Stomach (tissue), 9 donors: Measurements from ENCODE around the gene CCDC144A. TPM values are rescaled to one million over a fixed set of nuclear protein-coding genes. Genes with fewer than 3 reads are reported as not detected.
"Not testable (repeated sequence)": the region's sequence is repeated elsewhere in the genome, so short reads cannot be mapped to it uniquely, and the experiment has no call there.

ENCODE experiments used
- DNase-seq, 2 donors: peaks; one replicate each; pipeline versions ENCODE4 v3.0.0 to v3.0.0-alpha.2; 2013 to 2019
- H3K27ac ChIP-seq, 5 donors: fragments of 200-600 bp in 4 of 5; sonication (generic) in 4 of 5; one replicate each; pipeline ENCODE4 v1.5.1; 2013 to 2019; ENCODE audit warnings: mild to moderate bottlenecking in 1 of 5, moderate library complexity in 1 of 5
- H3K27me3 ChIP-seq, 3 donors: fragments of 200-600 bp; sonication (generic); one replicate each; pipeline ENCODE4 v1.5.1; 2017 to 2019; ENCODE audit warnings: mixed run types in 1 of 3
- H3K36me3 ChIP-seq, 4 donors: fragments of 200-600 bp; sonication (generic); 1 replicate in 3 of 4; 2 replicates in 1 of 4; pipeline ENCODE4 v1.5.1; 2016 to 2019
- H3K4me1 ChIP-seq, 4 donors: fragments of 200-600 bp; sonication (generic); one replicate each; pipeline ENCODE4 v1.5.1; 2016 to 2019
- H3K4me3 ChIP-seq, 4 donors: fragments of 200-600 bp; sonication (generic) in 3 of 4; one replicate each; pipeline ENCODE4 v1.5.1; 2016 to 2019; ENCODE audit warnings: mild to moderate bottlenecking in 1 of 4
- H3K9me3 ChIP-seq, 4 donors: fragments of 200-600 bp; sonication (generic); one replicate each; pipeline ENCODE4 v1.5.1; 2016 to 2019
- EP300 ChIP-seq: sonication (generic); formaldehyde crosslinking; IDR thresholded peaks from one replicate; pipeline ENCODE4 v1.6.1; 2017; ENCODE audit warnings: antibody characterized with exemption
- POLR2A ChIP-seq, 4 donors: fragments of 450-650 bp; IDR thresholded peaks; one replicate each; pipeline ENCODE4 v1.6.1; 2016; ENCODE audit warnings: antibody characterized with exemption in 4 of 4, control low read depth in 2 of 4, mild to moderate bottlenecking in 1 of 4, moderate library complexity in 1 of 4
- POLR2AphosphoS5 ChIP-seq, 3 donors: sonication (generic); formaldehyde crosslinking; IDR thresholded peaks; one replicate each; pipeline ENCODE4 v1.6.1; 2016; ENCODE audit warnings: antibody characterized with exemption in 3 of 3
- WGBS, 5 donors: extraction: QIAGEN DNeasy Blood & Tissue Kit in 3 of 5; methylation state at CpG; one replicate each; pipeline versions ENCODE4 v1.1.5 to v1.1.7; 2013 to 2018; 5-methylcytosine and 5-hydroxymethylcytosine counted together
- intact Hi-C: fragments of 100-400 bp; cut with DNase I; formaldehyde crosslinking; loops from one replicate; pipeline ENCODE4 v1.15.1; 2023; ENCODE audit warnings: low total_unique reads
- polyA plus RNA-seq, 3 donors: library from polyadenylated mRNA; stranded (reverse); fragments of 200-250 nt; gene quantifications; one replicate each; pipeline ENCODE4 v1.2.3, GENCODE V29; 2013
- total RNA-seq, 5 donors: library from RNA; depleted of rRNA; stranded (reverse); fragments of >200 nt; gene quantifications; one replicate each; pipeline versions ENCODE4 v1.1.0 to v1.2.3, GENCODE V29; 2014 to 2016
- TF ChIP-seq, protein P1 (sequence below), 7 experiments: fragments of 450-650 bp in 4 of 7; fragments of 200-600 bp in 3 of 7; sonication (generic) in 3 of 7; IDR thresholded peaks; one replicate each; pipeline ENCODE4 v1.5.1; 2016 to 2019; ENCODE audit warnings: antibody characterized with exemption in 7 of 7, control low read depth in 2 of 7, mild to moderate bottlenecking in 1 of 7
- donor health status: healthy with polysubstance abuse.
- donor health status: Bipolar disorder and iron deficiency.
- donor health status: healthy.

The CCDC144A gene
- total and polyA plus RNA-seq, 8 donors = 0.23 to 70.1 (median 2.9) TPM; not detected in 2

DNA sequence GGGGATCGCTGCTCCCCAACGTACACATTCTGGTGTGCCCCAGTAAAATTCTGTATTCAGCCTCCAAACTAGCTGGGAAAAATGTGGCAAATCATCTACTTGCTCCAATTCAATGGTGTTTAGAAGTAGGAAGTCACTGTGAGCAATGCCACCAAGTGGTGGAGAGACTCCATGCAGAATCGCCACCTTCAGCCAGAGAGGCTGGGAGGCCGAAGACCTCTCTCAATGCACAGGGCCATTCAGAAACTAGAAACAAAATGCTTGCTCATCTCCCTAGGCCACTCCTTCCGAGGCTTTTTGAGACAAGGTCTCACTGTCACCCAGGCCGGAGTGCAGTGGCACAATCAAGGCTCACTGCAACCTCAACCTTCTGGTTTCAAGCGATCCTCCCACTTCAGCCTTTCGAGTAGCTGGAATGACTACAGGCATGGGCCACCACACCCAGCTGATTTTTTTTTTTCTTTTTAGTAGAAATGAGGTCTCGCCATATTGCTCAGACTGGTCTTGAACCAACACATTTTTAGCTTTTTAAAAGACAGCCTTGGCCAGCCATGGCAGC is 100.4 kb downstream of the CCDC144A start:
- H3K4me1 ChIP-seq, H3K27me3 ChIP-seq, H3K9me3 ChIP-seq, H3K27ac ChIP-seq, H3K36me3 ChIP-seq, DNase-seq, intact Hi-C loops, H3K4me3 ChIP-seq: not testable (repeated sequence)
- WGBS, 5 donors = 84 to 90% (median 89%) methylated on average over 6 to 7 of the region's 9 CpGs

DNA sequence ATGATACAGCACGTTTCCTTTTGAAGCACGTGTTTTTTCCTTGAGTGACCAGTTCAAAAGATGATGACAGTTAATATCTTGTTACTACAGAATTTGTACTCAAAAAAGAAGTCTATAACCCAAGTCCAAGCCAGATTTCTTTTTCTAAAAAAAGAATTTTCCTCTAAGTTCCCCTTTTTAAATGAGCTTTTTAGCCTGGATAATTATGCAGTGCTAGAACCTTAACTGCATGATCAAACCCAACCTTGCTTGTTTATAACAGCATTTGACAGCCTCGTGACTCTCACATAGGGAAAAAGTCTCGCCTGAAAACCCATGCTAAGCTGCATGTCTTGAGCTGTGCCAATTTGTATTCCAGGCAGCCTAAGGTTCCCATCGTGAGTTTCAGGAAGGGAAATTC is 104.2 kb downstream of the CCDC144A start:
- H3K27ac ChIP-seq, DNase-seq, H3K27me3 ChIP-seq, intact Hi-C loops, H3K4me1 ChIP-seq, H3K36me3 ChIP-seq, H3K9me3 ChIP-seq, H3K4me3 ChIP-seq: not testable (repeated sequence)
- WGBS, 5 donors = 47 to 66% (median 59%) methylated on average over 3 of the region's 5 CpGs

DNA sequence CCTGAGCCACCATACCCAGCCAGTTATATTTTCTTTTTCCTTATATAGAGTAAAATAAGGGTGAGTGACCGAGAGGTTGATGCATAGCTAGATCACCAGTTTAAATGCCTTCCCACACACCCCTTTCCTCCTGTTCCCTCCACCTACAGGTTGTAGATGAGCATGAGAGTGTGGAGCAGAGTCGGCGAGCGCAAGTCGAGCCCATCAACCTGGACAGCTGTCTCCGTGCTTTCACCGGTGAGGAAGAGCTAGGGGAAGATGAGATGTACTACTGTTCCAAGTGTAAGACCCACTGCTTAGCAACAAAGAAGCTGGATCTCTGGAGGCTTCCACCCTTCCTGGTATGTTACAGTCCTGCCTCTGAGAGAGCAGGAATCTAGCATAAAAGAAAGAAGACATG is 105.9 kb downstream of the CCDC144A start:
- H3K4me1 ChIP-seq, H3K27me3 ChIP-seq, H3K36me3 ChIP-seq, H3K4me3 ChIP-seq, H3K9me3 ChIP-seq, DNase-seq, H3K27ac ChIP-seq, intact Hi-C loops: not testable (repeated sequence)
- WGBS, 5 donors = 86 to 95% (median 93%) methylated on average over 6 to 7 of the region's 7 CpGs

DNA sequence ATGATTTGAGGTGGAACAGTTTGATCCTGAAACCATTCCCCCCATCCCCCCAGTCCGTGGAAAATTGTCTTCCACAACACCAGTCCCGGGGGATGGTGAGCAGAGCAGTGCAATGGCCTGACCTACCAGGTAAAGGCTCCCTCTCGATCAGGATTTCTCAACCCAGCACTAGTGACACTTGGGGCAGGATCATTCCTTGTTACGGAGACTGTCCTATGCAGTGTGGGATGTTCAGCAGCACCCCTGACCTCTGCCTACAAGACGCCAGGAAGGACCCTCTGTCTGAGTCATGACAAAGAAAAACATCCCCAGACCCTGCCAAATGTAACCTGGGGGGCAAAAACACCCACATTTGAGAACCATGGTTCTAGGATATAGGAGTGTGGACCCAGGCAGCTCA is 114.8 kb downstream of the CCDC144A start:
- H3K36me3 ChIP-seq, H3K4me1 ChIP-seq, DNase-seq, H3K9me3 ChIP-seq, H3K27me3 ChIP-seq, H3K27ac ChIP-seq, intact Hi-C loops, H3K4me3 ChIP-seq: not testable (repeated sequence)
- 72 to 76% (median 75%) methylated on average over 5 of the region's 5 CpGs for WGBS, 5 donors

DNA sequence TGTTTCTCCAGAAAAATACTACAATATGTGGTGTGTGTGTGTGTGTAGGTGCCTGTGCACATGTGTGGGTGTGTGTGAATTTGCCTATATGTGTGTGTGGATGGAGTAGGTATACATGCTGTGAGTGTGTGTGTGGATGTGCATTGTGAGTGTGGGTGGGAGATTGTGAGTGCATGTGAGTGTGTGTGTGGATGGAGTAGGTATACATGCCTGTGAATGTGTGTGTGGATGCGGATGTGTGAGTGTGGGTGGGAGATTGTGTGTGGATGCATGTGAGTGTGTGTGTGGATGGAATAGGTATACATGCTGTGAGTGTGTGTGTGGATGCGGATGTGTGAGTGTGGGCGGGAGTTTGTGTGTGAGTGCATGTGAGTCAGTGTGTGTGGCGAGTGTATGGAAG is 116.6 kb downstream of the CCDC144A start:
- H3K4me3 ChIP-seq, intact Hi-C loops, H3K27me3 ChIP-seq, H3K9me3 ChIP-seq, DNase-seq, H3K27ac ChIP-seq, H3K36me3 ChIP-seq, H3K4me1 ChIP-seq: not testable (repeated sequence)
- WGBS, 5 donors = 77 to 98% (median 92%) methylated on average over 3 to 4 of the region's 4 CpGs

DNA sequence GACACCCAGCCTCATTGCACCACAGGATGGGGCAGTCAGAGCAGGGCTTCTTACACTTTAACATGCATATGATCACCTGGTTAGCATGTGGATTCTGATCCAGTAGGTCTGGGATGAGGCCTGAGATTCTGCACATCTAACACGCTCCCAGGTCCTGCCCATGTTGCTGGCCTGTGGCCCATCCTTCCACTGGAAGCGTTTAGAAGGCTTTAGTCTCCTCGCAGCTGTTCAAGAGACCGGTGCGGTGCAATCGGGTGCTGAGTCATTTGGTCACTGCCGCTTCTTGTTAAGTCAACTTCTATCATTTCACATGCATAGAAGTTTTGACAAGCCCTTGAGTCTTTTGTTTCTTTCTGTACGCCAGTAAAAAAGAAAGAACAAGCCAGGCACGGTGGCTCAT is 117.6 kb downstream of the CCDC144A start:
- intact Hi-C loops, H3K27ac ChIP-seq, H3K36me3 ChIP-seq, H3K4me1 ChIP-seq, H3K9me3 ChIP-seq, DNase-seq, H3K27me3 ChIP-seq, H3K4me3 ChIP-seq: not testable (repeated sequence)
- 57 to 79% (median 73%) methylated on average over 2 to 8 of the region's 9 CpGs; no CpG with 5 or more reads in 1 of the 5 donors for WGBS, 5 donors

- intact Hi-C loops, DNase-seq, H3K36me3 ChIP-seq, H3K4me1 ChIP-seq, H3K4me3 ChIP-seq, H3K9me3 ChIP-seq, H3K27ac ChIP-seq: not testable (repeated sequence)
- peaks cover 0 to 16% (median 0%) of the 10 kb centered on the region in 3 donors for H3K27me3 ChIP-seq
- 87 to 97% (median 95%) methylated on average over 4 to 5 of the region's 5 CpGs; no CpG with 5 or more reads in 1 of the 5 donors for WGBS, 5 donors
Observed at GRCh38 chr17:16810236-16810635, 120.2 kb downstream of the CCDC144A start.

DNA sequence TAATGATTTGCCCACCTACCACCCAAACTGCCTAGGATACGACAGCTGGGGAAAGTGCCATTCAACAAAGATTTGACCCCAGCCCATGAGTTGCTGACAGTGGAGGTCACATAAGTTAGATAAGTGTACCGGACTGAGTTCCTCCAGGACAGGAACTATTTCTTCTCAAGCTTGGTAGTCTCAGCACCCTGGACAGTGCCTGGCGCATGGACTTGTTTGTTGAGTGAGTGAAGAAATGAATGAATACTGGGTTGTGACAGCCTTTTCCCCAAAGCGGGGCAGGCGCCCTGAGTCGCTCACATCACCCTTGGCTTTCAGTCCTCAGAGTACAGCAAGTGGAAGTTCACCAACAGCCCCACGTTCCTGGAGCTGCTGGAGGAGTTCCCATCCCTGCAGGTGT is 122.1 kb downstream of the CCDC144A start:
- DNase-seq = peak in 1 of 2 donors; percentile 63
- H3K27ac ChIP-seq, H3K9me3 ChIP-seq, intact Hi-C loops, H3K4me3 ChIP-seq, H3K4me1 ChIP-seq, H3K36me3 ChIP-seq: not testable (repeated sequence)
- 32 to 38% (median 36%) methylated on average over 6 to 7 of the region's 7 CpGs; no CpG with 5 or more reads in 1 of the 5 donors for WGBS, 5 donors
- H3K27me3 ChIP-seq = peaks cover 0 to 19% (median 0%) of the 10 kb centered on the region in 3 donors

GRCh38 chr17:16814439-16814838 is 124.4 kb downstream of the CCDC144A start:
- intact Hi-C loops = no loop called here
- DNase-seq = no peak
- 76 to 89% (median 81%) methylated on average over 3 to 7 of the region's 7 CpGs for WGBS, 5 donors
- H3K27me3 ChIP-seq = peaks cover 0 to 27% (median 0%) of the 10 kb centered on the region in 3 donors
- no peaks in the 10 kb centered on the region for H3K9me3 ChIP-seq
- H3K36me3 ChIP-seq = no peaks in the 10 kb centered on the region
- no peak for TF ChIP-seq POLR2AphosphoS5 (IDR thresholded peaks at IDR 0.05)
- no peak for TF ChIP-seq POLR2A (IDR thresholded peaks at IDR 0.05)
- TF ChIP-seq, protein P1, sequence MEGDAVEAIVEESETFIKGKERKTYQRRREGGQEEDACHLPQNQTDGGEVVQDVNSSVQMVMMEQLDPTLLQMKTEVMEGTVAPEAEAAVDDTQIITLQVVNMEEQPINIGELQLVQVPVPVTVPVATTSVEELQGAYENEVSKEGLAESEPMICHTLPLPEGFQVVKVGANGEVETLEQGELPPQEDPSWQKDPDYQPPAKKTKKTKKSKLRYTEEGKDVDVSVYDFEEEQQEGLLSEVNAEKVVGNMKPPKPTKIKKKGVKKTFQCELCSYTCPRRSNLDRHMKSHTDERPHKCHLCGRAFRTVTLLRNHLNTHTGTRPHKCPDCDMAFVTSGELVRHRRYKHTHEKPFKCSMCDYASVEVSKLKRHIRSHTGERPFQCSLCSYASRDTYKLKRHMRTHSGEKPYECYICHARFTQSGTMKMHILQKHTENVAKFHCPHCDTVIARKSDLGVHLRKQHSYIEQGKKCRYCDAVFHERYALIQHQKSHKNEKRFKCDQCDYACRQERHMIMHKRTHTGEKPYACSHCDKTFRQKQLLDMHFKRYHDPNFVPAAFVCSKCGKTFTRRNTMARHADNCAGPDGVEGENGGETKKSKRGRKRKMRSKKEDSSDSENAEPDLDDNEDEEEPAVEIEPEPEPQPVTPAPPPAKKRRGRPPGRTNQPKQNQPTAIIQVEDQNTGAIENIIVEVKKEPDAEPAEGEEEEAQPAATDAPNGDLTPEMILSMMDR (IDR thresholded peaks at IDR 0.05) = no peak
- no peak for TF ChIP-seq EP300
- no peaks in the 10 kb centered on the region for H3K4me1 ChIP-seq
- no peak overlapping the region for H3K4me3 ChIP-seq
- no peak overlapping the region for H3K27ac ChIP-seq
